GM12891 (cell line): Measurements from ENCODE around the gene CDC23.

Experiments used
- POLR2A ChIP-seq: IDR thresholded peaks from 2 replicates; pipeline ENCODE4 v1.6.1; 2011; ENCODE audit warnings: low read depth, low read length, control low read depth
- POLR2AphosphoS5 ChIP-seq: IDR thresholded peaks from 2 replicates; pipeline ENCODE4 v1.6.1; 2011; ENCODE audit warnings: low read depth, low read length, control low read depth
- POU2F2 ChIP-seq: IDR thresholded peaks from 2 replicates; pipeline ENCODE4 v1.6.1; 2011; ENCODE audit warnings: low read depth, mild to moderate bottlenecking, control low read depth, low read length, moderate library complexity
- SPI1 ChIP-seq: IDR thresholded peaks from 2 replicates; pipeline ENCODE4 v1.6.1; 2011; ENCODE audit warnings: low read depth, low read length, control low read depth
- TAF1 ChIP-seq: IDR thresholded peaks from 2 replicates; pipeline ENCODE4 v1.6.1; 2011; ENCODE audit warnings: low read depth, low read length, control low read depth

DNA sequence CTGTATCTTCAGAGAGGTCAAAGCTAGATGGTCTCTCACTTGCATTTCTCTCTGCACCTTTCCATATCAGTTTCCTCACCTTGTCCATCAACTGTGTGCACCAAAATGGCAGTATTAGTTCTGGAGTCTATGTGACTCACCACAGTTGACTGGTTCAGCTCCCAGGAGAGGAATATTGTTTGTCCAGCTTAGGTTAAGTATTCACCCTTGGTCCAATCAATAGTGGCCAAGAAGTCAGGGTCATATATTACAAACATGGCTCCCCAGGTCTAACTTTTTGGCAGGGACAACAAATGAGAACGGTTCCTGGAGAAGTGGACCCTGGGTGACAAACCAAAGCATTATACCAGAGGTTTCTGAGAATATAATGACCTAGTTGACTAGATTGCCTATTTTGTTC, 24.9 kb upstream of the CDC23 start:
- no peak for TF ChIP-seq POLR2A
- TF ChIP-seq POLR2AphosphoS5, result no peak
- TF ChIP-seq POU2F2, result no peak
- no peak for TF ChIP-seq SPI1
- TF ChIP-seq TAF1, result no peak
